IPS-NIHi7 (cell line): ENCODE measurements around the gene POLG2.
"Not testable (repeated sequence)": the region's sequence is repeated elsewhere in the genome, so short reads cannot be mapped to it uniquely, and the experiment has no call there.

ENCODE experiments used
- DNase-seq: peaks from one replicate; pipeline ENCODE4 v3.0.0; 2012; ENCODE audit warnings: mixed read lengths; ENCODE audit errors: extremely low spot score

The POLG2 gene

DNA sequence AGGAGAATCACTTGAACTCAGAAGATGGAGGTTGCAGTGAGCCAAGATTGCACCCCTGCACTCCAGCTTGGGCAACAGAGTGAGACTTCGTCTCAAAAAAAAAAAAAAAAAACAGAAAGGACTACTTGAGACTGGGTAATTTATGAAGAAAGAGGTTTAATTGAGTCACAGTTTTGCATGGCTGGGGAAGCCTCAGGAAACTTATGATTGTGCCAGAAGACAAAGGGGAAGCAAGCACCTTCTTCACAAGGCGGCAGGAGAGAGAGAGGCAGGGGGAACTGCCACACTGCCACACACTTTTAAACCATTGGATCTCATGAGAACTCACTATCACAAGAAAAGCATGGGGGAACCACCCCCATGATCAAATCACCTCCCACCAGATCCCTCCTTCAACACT, 56.9 kb downstream of the POLG2 start:
- DNase-seq: no peak

DNA sequence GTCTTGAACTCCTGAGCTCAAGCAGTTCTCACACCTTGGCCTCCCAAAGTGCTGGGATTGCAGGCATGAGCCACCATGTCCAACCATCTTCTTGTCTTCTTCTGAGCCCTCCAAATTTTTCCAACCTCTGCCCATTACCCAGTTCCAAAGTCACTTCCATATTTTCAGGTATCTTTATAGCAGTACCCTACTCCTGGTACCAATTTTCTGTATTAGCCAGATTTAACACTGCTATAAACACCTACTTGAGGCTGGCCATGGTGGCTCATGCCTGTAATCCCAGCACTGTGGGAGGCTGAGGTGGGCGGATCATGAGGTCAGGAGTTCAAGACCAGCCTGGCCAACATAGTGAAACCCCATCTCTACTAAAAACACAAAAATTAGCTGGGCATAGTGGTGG, 57.3 kb downstream of the POLG2 start:
- not testable (repeated sequence) for DNase-seq

- no peak for DNase-seq
These were observed 58.8 kb downstream of the POLG2 start for GRCh38 chr17:64437944-64438525.

GRCh38 chr17:64431534-64431933, 65.3 kb downstream of the POLG2 start:
- DNase-seq: no peak

- not testable (repeated sequence) for DNase-seq
These were observed 66.8 kb downstream of the POLG2 start for GRCh38 chr17:64430036-64430435.

DNA sequence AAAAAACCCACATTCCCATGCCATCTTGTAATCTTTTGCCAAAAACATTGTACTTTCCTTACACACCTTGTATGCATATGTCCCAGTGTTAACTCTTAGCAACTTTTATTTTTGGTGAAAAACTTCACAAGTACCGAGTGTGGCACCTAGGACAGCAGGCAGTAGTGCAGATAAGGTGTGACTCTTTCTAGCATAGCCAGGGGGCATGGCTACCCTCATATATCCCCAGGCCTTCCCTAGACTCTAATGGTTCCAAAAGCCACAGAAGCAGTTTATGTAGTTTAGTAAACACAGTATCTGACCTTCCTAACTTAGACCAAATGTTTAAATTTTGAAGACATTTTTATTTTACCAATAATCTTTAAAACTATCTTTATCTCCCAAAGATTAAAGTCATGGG, 68.4 kb downstream of the POLG2 start:
- DNase-seq: no peak
